Panc1 (cell line): ENCODE results near the gene USP32. TPM values are rescaled to one million over a fixed set of nuclear protein-coding genes. Genes with fewer than 3 reads are reported as not detected.

Source experiments
- ATAC-seq: fragments of 200-7000 bp; cut with Tn5 transposase; 2 replicates; pipeline ENCODE4 v1.9.1; 2020; ENCODE audit warnings: mild to moderate bottlenecking, moderate library complexity
- BruUV-seq: library from RNA; stranded (reverse); fragments of 400-500 nt; replicated peaks from 2 replicates; lab custom pipeline; 2021; lab: Mats Ljungman, UMichigan
- CTCF ChIA-PET: fragments of 300-600 bp; sonication (Branson Sonifier 250); formaldehyde crosslinking; loops from one replicate; lab custom pipeline; 2022; ENCODE audit warnings: antibody characterized with exemption; lab: Charles Lee
- POLR2A ChIA-PET: fragments of 300-600 bp; sonication (Branson Sonifier 250); formaldehyde crosslinking; loops from one replicate; lab custom pipeline; 2022; ENCODE audit warnings: antibody characterized with exemption; lab: Charles Lee
- DNase-seq: peaks from one replicate; pipeline ENCODE4 v3.0.0-alpha.2; 2010; ENCODE audit warnings: low read depth, low spot score
- H3K27ac ChIP-seq: 2 replicates; pipeline ENCODE4 v1.5.1; 2011; ENCODE audit warnings: mild to moderate bottlenecking, low read length, inconsistent platforms
- H3K27me3 ChIP-seq: fragments of 200-500 bp; sonication (Bioruptor generic); 2 replicates; pipeline ENCODE4 v1.6.0; 2014; ENCODE audit warnings: low read length, inconsistent platforms; ENCODE audit not compliant: control insufficient read depth, insufficient read depth
- H3K36me3 ChIP-seq: fragments of 200-500 bp; sonication (Bioruptor generic); 2 replicates; pipeline ENCODE4 v1.5.1; 2014; ENCODE audit warnings: inconsistent platforms, mild to moderate bottlenecking, low read length, moderate library complexity; ENCODE audit not compliant: control insufficient read depth, insufficient read depth
- H3K4me1 ChIP-seq: 2 replicates; pipeline ENCODE4 v1.5.1; 2011; ENCODE audit warnings: inconsistent platforms, mild to moderate bottlenecking, low read length, moderate library complexity; ENCODE audit not compliant: control insufficient read depth, insufficient read depth
- H3K4me3 ChIP-seq, 2 experiments: 2 replicates each; pipeline ENCODE4 v1.5.1; 2011 to 2012; ENCODE audit warnings: low read depth in 2 of 2, low read length in 2 of 2, mild to moderate bottlenecking in 2 of 2, inconsistent platforms in 1 of 2, moderate library complexity in 1 of 2
- H3K9me3 ChIP-seq: fragments of 200-500 bp; sonication (Bioruptor generic); 2 replicates; pipeline ENCODE4 v1.5.1; 2014; ENCODE audit warnings: low read depth, mild to moderate bottlenecking, inconsistent platforms, low read length, moderate library complexity; ENCODE audit not compliant: control insufficient read depth, insufficient read depth
- CTCF ChIP-seq: fragments of 450-650 bp; IDR thresholded peaks from 2 replicates; pipeline ENCODE4 v1.5.1; 2017; ENCODE audit warnings: mild to moderate bottlenecking
- POLR2AphosphoS5 ChIP-seq: IDR thresholded peaks from 2 replicates; pipeline ENCODE4 v1.6.1; 2012; ENCODE audit warnings: mild to moderate bottlenecking, low read depth, low read length, moderate library complexity
- REST ChIP-seq, 2 experiments: IDR thresholded peaks; 2 replicates each; pipeline ENCODE4 v1.6.1; 2011 to 2012; ENCODE audit warnings: low read depth in 2 of 2, control low read depth in 1 of 2, low read length in 1 of 2, mild to moderate bottlenecking in 1 of 2, moderate library complexity in 1 of 2; ENCODE audit not compliant: insufficient read depth in 1 of 2
- SIN3A ChIP-seq: IDR thresholded peaks from 2 replicates; pipeline ENCODE4 v1.6.1; 2012; ENCODE audit warnings: low read depth, mild to moderate bottlenecking, low read length, moderate library complexity, borderline replicate concordance; ENCODE audit not compliant: insufficient read depth
- TCF7L2 ChIP-seq: IDR thresholded peaks from 2 replicates; pipeline ENCODE4 v1.6.1; 2011; ENCODE audit warnings: mild to moderate bottlenecking, low read depth, low read length, inconsistent platforms
- in situ Hi-C: cut with HindIII; loops from 2 replicates; pipeline ENCODE4 v1.10.0; 2016; ENCODE audit warnings: low sequenced_read_pairs, low pct_unique_long_range_greater_than_20kb
- intact Hi-C: fragments of 100-400 bp; cut with micrococcal nuclease; formaldehyde crosslinking; loops from one replicate; pipeline ENCODE4 v1.10.0; 2022; ENCODE audit not compliant: unreplicated experiment
- total RNA-seq: library from RNA; stranded (reverse); gene quantifications from one replicate; pipeline ENCODE4 v1.2.1, GENCODE V29; 2021; ENCODE audit not compliant: unreplicated experiment

The USP32 gene
- total RNA-seq, 1 experiment from 2014 or later, result 45.5 TPM

GRCh38 chr17:60352071-60352470, 39.9 kb downstream of the USP32 start:
- ATAC-seq (no peak), DNase-seq (no peak)
- Histone ChIP-seq H3K4me3 (no peak overlapping the region), H3K36me3 (no peaks in the 10 kb centered on the region; the same call in 1 of the 2 replicates), H3K27ac (no peak overlapping the region), H3K4me1 (peaks cover 12% of the 10 kb centered on the region; the same call in 1 of the 2 replicates), H3K27me3 (no peaks in the 10 kb centered on the region), H3K9me3 (no peaks in the 10 kb centered on the region)
- intact Hi-C loops (no loop called here), in situ Hi-C loops (no loop called here)
- no TSS peak for BruUV-seq
- TF ChIP-seq SIN3A, result no peak
- no peak for TF ChIP-seq CTCF
- TF ChIP-seq REST (IDR thresholded peaks at IDR 0.05; ENCODE audit: insufficient read depth in 1 of 2, low read depth in 2 of 2, low read length in 1 of 2), result no peak
- TF ChIP-seq POLR2AphosphoS5, result no peak
- TF ChIP-seq TCF7L2, result no peak
- ChIA-PET POLR2A (interaction anchor here (0.6 kb wide), 1 partner anchor 442 kb away, joined by 7 read pairs; no protein-coding TSS in a partner anchor), CTCF (no interaction called here)

- intact Hi-C loops, result no loop called here
- BruUV-seq, result no TSS peak
- DNase-seq (no peak), ATAC-seq (no peak)
- no peaks in the 10 kb centered on the region for H3K36me3 ChIP-seq
- in situ Hi-C loops, result no loop called here
- peaks cover 12% of the 10 kb centered on the region; the same call in 1 of the 2 replicates for H3K4me1 ChIP-seq
- no peak for TF ChIP-seq CTCF
- TF ChIP-seq REST (IDR thresholded peaks at IDR 0.05; ENCODE audit: insufficient read depth in 1 of 2, low read depth in 2 of 2, low read length in 1 of 2), result no peak
- TF ChIP-seq SIN3A, result no peak
- no peak for TF ChIP-seq TCF7L2
- no peak for TF ChIP-seq POLR2AphosphoS5
- no peak overlapping the region for H3K4me3 ChIP-seq
- CTCF ChIA-PET, result no interaction called here
- no peaks in the 10 kb centered on the region for H3K27me3 ChIP-seq
- H3K9me3 ChIP-seq, result no peaks in the 10 kb centered on the region
- POLR2A ChIA-PET, result interaction anchor here (0.6 kb wide), 2 partner anchors 79 to 441 kb away, joined by 5 to 7 read pairs; no protein-coding TSS in a partner anchor
- no peak overlapping the region for H3K27ac ChIP-seq
Measured at GRCh38 chr17:60351012-60351695, 40.8 kb downstream of the USP32 start.
